Suppressor macrophage (primary cell): ENCODE data around the gene MTARC2.
A peak's percentile ranks its signal among the peaks of the same experiment; 100 is the strongest.

ENCODE experiments used
- DNase-seq, 4 experiments: peaks; one replicate each; pipeline ENCODE4 v3.0.0-alpha.2; 2020 to 2022

The MTARC2 gene

DNA sequence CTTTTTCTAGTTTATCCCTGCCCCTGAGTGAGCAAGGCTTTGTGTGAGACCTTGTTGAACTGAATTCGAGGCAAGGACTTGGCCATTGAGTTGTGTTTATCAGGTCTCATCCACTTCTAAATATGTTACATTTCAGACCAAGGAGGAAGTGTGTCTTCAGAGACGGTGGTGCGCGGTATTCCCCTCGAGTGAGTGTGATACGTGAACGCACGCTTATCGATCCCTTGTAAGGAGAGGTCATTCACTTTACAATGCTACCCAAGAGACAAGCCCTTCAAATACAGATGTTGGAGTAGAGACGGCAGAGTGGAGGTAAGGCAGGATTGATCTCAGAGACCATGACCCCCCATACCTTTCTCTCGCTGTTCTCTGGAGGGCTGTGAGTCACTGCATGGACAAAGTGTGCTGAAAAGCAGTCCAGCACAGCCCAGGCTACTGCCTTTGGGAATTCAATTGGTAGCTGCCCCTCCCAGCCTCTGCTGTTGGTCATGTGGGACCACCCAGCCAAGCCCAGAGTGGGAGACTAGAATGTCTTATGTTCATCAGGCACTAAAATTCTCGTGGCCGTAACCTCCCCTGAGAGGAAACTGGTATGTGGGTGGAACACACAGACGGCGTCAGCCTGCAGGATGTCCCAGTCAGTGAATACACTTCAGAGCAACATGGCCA lies 22.3 kb downstream of the MTARC2 start:
- peak in 2 of 4 experiments; percentile 28 to 30 for DNase-seq

DNA sequence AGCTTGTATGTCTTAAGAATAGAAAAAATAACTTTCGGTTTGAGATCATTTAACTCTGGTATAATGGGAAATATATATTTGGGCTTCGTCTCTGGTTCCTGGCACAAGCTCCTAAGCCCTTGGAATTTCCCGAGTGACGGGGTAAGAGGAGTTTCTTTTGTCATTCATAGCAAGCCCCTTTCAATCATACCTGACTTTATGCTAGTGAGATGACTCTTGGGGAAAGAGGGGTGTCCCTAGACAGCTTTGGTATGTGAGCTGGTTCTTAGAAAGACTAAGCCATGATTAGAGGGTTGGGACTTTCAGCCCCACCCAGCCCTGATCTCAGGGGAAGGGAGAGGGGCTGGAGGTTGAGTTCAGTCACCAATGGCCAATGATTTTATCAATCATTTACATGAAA lies 24.7 kb downstream of the MTARC2 start:
- no peak for DNase-seq

DNA sequence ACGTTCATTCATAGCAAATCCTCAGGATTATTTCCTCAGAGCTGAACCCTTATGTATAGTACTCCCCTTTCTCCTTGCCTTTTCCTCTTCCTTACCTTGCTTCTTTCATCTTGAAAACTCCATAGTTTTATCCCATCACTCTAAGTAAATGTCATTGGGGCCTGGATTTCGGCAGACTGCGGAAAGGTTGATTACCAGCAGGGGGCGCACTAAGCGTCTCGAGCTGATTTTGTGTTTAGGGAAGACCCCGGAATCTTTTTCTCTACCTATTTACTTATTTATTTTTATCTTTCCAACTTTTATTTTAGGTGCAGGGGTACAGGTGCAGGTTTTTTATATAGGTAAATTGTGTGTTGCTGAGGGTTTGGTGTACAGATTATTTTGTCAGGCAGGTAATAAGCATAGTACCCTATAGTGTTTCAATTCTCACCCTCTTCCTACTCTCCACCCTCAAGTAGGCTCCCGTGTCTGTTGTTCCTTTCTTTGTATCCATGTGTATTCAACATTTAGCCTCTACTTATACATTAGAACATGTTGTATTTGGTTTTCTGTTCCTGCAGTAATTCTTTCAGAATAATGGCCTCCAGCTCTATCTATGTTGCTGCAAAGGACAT lies 27.2 kb downstream of the MTARC2 start:
- peak; percentile 46 to 74 (median 72) for DNase-seq

- DNase-seq, result no peak
Measured at GRCh38 chr1:220776254-220776653, 28.1 kb downstream of the MTARC2 start.

GRCh38 chr1:220776720-220777326 lies 28.7 kb downstream of the MTARC2 start:
- peak; percentile 76 to 92 (median 90) for DNase-seq

- no peak for DNase-seq
Measured at GRCh38 chr1:220783453-220783852, 35.3 kb downstream of the MTARC2 start.

GRCh38 chr1:220784751-220785150 lies 36.6 kb downstream of the MTARC2 start:
- no peak for DNase-seq

DNA sequence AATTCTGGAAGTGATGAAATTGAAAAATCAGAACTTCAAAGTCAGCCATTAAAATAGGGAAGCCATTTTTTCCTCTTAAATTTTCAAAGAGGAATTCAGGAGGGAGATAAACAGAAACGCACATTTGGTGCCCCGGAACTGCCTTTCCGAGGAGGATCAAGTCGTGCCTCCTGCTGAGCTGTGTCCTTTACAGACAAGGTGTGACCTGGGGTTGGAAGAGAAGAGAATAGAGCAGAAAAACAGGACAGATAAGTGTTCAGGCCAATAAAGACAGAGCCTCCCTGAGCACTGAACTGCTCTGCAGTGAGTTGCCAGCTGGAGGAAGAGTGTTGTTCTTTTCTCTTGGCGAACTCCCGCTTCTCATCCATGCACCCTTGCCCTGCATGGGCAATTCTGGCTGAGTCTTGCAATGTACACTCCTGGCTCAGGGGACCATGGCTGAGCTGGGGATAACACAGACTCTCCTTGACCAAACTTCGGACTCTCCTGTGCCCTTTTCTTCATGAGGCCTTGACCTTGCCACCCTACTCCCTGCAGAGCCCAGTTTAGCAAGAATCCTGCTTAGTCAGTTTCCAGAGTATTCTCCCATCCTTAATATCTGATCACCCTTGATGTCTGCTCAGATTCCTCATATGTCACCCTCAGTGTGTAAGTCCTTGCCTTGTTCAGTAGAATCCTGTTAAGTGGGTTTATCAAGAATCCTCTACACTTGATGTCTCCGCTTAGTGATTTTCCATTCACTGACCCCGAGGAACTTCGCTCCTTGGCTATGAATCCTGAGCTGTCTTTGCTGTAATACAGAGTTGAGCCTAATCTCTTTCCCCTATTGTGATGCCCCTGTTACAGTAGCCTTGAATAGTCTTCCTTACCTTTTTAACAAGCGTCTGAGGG lies 37.3 kb downstream of the MTARC2 start:
- peak in 1 of 4 experiments; percentile 23 for DNase-seq

GRCh38 chr1:220786057-220786336 lies 37.9 kb downstream of the MTARC2 start:
- DNase-seq, result peak in 3 of 4 experiments; percentile 21 to 55 (median 41)

- DNase-seq, result peak; percentile 65 to 89 (median 78)
Measured at GRCh38 chr1:220786337-220787068, 38.4 kb downstream of the MTARC2 start, which contains the start of gene MTARC1. Gene MTARC1, plus strand, starts transcription at chr1:220786913. Its CDS starts 32 bp downstream, at chr1:220786945.

GRCh38 chr1:220787069-220787619 lies 39.0 kb downstream of the MTARC2 start:
- peak in 3 of 4 experiments; percentile 13 to 29 (median 19) for DNase-seq

DNA sequence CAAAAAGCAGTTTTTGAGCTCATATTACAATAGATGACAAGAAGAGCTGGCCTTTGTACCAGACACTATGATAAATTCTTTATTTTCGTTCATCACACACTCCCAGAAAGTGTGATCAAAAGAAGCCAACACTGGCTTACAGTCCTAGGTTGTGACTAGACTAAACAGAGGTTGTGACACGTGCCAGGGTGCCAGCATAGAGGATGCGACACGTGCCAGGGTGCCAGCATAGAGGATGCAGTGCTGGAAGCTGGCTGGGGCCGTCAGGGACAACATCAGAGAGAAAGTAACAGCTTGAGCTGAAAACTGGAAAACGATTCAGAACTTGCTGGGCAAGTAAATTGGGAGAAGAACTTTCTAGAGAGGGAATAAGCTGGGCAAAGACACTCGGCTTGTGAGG lies 40.8 kb downstream of the MTARC2 start:
- DNase-seq, result no peak

- DNase-seq, result peak in 2 of 4 experiments; percentile 24 to 35
Measured at GRCh38 chr1:220789532-220790147, 41.5 kb downstream of the MTARC2 start.

DNA sequence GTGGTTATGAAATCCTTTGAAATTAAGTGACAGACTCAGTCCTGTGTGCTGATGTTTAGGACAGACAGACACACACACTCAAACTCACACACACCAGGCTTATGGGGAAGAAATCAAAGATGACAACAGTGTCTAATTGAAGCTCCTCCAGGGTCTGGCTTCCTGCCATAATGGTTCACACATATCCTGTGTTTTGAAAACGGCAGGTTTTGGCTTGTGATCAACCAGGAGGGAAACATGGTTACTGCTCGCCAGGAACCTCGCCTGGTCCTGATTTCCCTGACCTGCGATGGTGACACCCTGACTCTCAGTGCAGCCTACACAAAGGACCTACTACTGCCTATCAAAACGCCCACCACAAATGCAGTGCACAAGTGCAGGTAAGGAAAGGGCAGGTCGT lies 43.2 kb downstream of the MTARC2 start:
- DNase-seq, result peak in 2 of 4 experiments; percentile 11 to 16

DNA sequence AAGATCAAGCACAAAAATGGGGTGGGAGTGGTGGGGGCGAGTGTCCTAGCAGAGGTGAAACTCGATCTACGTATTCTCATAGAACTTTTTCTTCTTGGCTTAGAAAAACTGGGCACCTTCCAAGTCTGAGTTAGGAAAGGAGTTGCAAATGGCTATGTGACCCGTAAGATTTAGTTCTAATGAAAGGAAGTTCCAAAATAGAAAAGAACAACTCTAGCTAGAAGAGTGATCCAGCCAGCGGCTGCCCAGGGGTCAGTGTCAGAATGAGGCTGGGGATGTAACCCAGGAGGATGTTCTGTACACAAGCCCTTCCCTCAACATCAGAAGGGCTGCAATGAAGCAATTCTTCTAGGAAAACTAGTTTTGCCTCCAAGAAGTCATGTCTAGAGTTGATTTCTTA lies 43.8 kb downstream of the MTARC2 start:
- DNase-seq, result no peak

GRCh38 chr1:220796530-220796929 lies 48.4 kb downstream of the MTARC2 start:
- DNase-seq, result no peak

DNA sequence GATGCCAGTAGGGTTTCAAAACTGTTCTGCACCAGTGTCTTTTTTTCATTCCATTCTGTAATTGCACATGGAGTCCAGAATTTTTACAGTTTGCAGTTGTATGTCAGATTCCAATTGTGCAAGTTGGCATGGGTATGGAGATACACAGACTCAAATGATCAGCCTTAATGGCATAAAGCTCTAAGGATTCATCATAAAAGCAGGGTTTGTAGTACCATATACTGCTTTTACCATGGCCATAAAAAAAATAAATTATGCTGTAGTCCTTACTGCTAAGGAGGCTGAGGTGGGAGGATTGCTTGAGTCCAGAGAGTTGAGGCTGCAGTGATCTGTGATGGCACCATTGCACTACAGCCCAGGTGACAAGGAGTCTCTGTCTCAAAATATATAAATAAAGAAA lies 48.9 kb downstream of the MTARC2 start:
- DNase-seq, result no peak

DNA sequence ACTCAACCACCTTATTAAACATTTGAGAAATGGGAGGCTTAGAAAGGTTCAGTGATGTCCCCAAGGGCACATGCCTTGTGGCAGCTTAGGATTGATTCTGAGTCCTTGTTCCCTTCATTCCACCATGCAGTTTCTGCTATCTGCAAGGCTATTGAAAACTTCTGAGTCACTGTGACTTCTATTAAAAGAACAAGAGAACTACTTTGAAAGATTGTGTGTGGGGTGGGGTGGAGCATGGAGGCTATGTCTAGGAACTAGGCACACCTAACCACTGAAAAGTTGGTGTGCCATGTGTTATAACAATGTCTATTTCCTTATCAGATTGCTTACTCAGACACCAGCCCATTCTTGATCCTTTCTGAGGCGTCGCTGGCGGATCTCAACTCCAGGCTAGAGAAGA lies 49.4 kb downstream of the MTARC2 start:
- peak in 1 of 4 experiments; percentile 49 for DNase-seq

- no peak for DNase-seq
Measured at GRCh38 chr1:220798338-220798737, 50.2 kb downstream of the MTARC2 start.

- DNase-seq, result no peak
Measured at GRCh38 chr1:220800262-220800661, 52.1 kb downstream of the MTARC2 start.
